CD4-positive, alpha-beta T cell (primary cell): ENCODE results near the gene ITPR3. TPM values are rescaled to one million over a fixed set of nuclear protein-coding genes. Genes with fewer than 3 reads are reported as not detected.

Experiments used
- ATAC-seq: fragments of 200-7000 bp; cut with Tn5 transposase; one replicate; pipeline ENCODE4 v1.10.0; 2022; ENCODE audit warnings: mild to moderate bottlenecking; ENCODE audit not compliant: poor library complexity
- CTCF ChIA-PET: fragments of 350-600 bp; sonication (Branson Sonifier 250); formaldehyde crosslinking; loops from one replicate; lab custom pipeline; 2021; ENCODE audit warnings: antibody characterized with exemption, inconsistent platforms; lab: Charles Lee
- POLR2A ChIA-PET: fragments of 350-600 bp; sonication (Branson Sonifier 250); formaldehyde crosslinking; loops from one replicate; lab custom pipeline; 2021; ENCODE audit warnings: antibody characterized with exemption, inconsistent platforms; lab: Charles Lee
- DNase-seq, 14 experiments: peaks; one replicate each; pipeline ENCODE4 v3.0.0-alpha.2; 2013 to 2020; ENCODE audit warnings: mixed read lengths in 2 of 14
- H3K27ac ChIP-seq, 2 donors: one replicate each; pipeline versions ENCODE4 v1.5.1 to v1.7.0; 2013; ENCODE audit warnings: low read length in 2 of 2, low read depth in 1 of 2, mild to moderate bottlenecking in 1 of 2
- H3K27me3 ChIP-seq, 2 experiments: 1 replicate in 1 of 2; 2 replicates in 1 of 2; pipeline versions ENCODE4 v1.6.1 to v1.7.0; 2013; ENCODE audit warnings: low read length in 2 of 2, control low read depth in 1 of 2, mild to moderate bottlenecking in 1 of 2, moderate library complexity in 1 of 2; ENCODE audit not compliant: insufficient read depth in 2 of 2, control insufficient read depth in 1 of 2
- H3K36me3 ChIP-seq: one replicate; pipeline ENCODE4 v1.6.1; 2013; ENCODE audit warnings: low read length, control low read depth; ENCODE audit not compliant: insufficient read depth
- H3K4me1 ChIP-seq: one replicate; pipeline ENCODE4 v1.6.1; 2013; ENCODE audit warnings: low read length, control low read depth; ENCODE audit not compliant: insufficient read depth
- H3K4me3 ChIP-seq: one replicate; pipeline ENCODE4 v1.5.1; 2013; ENCODE audit warnings: mild to moderate bottlenecking, low read length, moderate library complexity
- H3K9me3 ChIP-seq, 2 experiments: 1 replicate in 1 of 2; 2 replicates in 1 of 2; pipeline versions ENCODE4 v1.6.1 to v1.7.0; 2013; ENCODE audit warnings: low read length in 2 of 2, mild to moderate bottlenecking in 2 of 2, control low read depth in 1 of 2, moderate library complexity in 1 of 2; ENCODE audit not compliant: control insufficient read depth in 1 of 2, insufficient read depth in 1 of 2
- H3K27ac Mint-ChIP-seq: one replicate; pipeline ENCODE4 v1.8.0; 2020; ENCODE audit warnings: mixed read lengths
- H3K27me3 Mint-ChIP-seq: one replicate; pipeline ENCODE4 v1.8.0; 2021; ENCODE audit warnings: mixed read lengths
- H3K36me3 Mint-ChIP-seq: one replicate; pipeline ENCODE4 v1.8.0; 2021; ENCODE audit warnings: low read depth, mixed read lengths
- H3K4me1 Mint-ChIP-seq: one replicate; pipeline ENCODE4 v1.8.0; 2021; ENCODE audit warnings: low read depth, mixed read lengths
- H3K4me3 Mint-ChIP-seq: one replicate; pipeline ENCODE4 v1.8.0; 2020; ENCODE audit warnings: mild to moderate bottlenecking, mixed read lengths
- H3K9me3 Mint-ChIP-seq: one replicate; pipeline ENCODE4 v1.8.0; 2020; ENCODE audit warnings: mixed read lengths
- CTCF ChIP-seq: fragments of 200-600 bp; IDR thresholded peaks from one replicate; pipeline ENCODE4 v1.8.0; 2022; ENCODE audit warnings: antibody characterized with exemption, mild to moderate bottlenecking
- intact Hi-C, 2 experiments: fragments of 100-400 bp; cut with DNase I in 1 of 2; cut with micrococcal nuclease in 1 of 2; formaldehyde crosslinking; loops; one replicate each; pipeline versions ENCODE4 v1.15.1 to v1.9.0; 2023 to 2025; cut with DNase I, micrococcal nuclease
- total RNA-seq, 174 experiments: library from RNA in 2 of 174; stranded (reverse) in 2 of 174; gene quantifications; one replicate each; pipeline ENCODE4 v1.2.3 and lab custom pipeline; 2021 to 2026

The ITPR3 gene
- total RNA-seq, 2 experiments from 2014 or later: 44.5 to 45.5 TPM

DNA sequence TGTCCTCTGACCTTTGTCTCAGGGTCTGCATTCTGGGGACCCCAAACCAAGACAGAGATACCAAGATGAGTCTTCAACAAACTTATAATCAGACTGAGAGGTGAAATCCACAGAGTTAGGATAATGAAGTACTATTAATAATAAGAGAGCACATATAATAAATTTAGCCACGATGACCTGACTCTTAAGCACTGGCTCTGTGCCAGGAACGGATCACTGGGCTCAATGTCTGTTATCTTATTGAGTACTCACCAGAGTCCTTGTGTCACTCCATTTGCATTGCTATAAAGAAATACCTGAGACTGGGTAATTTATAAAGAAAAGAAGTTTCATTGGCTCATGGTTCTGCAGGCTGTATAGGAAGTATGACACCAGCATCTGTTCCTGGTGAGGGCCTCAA lies 18.9 kb upstream of the ITPR3 start:
- ChIA-PET CTCF (no interaction called here), POLR2A (no interaction called here)
- Mint-ChIP-seq H3K27ac (no peak overlapping the region), H3K27me3 (no peaks in the 10 kb centered on the region), H3K4me1 (no peaks in the 10 kb centered on the region), H3K4me3 (no peak overlapping the region), H3K9me3 (no peaks in the 10 kb centered on the region), H3K36me3 (no peaks in the 10 kb centered on the region)
- no peaks in the 10 kb centered on the region for H3K36me3 ChIP-seq
- H3K27ac ChIP-seq: no peak overlapping the region
- H3K9me3 ChIP-seq: peaks cover 0 to 8% of the 10 kb centered on the region in 2 experiments
- no peak for TF ChIP-seq CTCF
- no peaks in the 10 kb centered on the region for H3K27me3 ChIP-seq
- no peak overlapping the region for H3K4me3 ChIP-seq
- DNase-seq (no peak), ATAC-seq (no peak)
- intact Hi-C loops: no loop called here
- H3K4me1 ChIP-seq: peaks cover 18% of the 10 kb centered on the region

- no peaks in the 10 kb centered on the region for H3K36me3 ChIP-seq
- ATAC-seq (no peak), DNase-seq (no peak)
- ChIA-PET POLR2A (no interaction called here), CTCF (interaction anchor here (1.2 kb wide), 1 partner anchor 106 kb away, joined by 3 read pairs; the partner anchor contains the start of gene UQCC2)
- H3K4me1 Mint-ChIP-seq: no peaks in the 10 kb centered on the region
- peaks cover 4% of the 10 kb centered on the region for H3K4me1 ChIP-seq
- intact Hi-C loops: no loop called here
- peaks cover 0 to 11% of the 10 kb centered on the region in 2 experiments for H3K9me3 ChIP-seq
- no peaks in the 10 kb centered on the region for H3K9me3 Mint-ChIP-seq
- no peak overlapping the region for H3K27ac Mint-ChIP-seq
- H3K27ac ChIP-seq: no peak overlapping the region
- no peak overlapping the region for H3K4me3 ChIP-seq
- no peak overlapping the region for H3K4me3 Mint-ChIP-seq
- H3K36me3 Mint-ChIP-seq: no peaks in the 10 kb centered on the region
- no peaks in the 10 kb centered on the region for H3K27me3 Mint-ChIP-seq
- TF ChIP-seq CTCF: no peak
- H3K27me3 ChIP-seq: no peaks in the 10 kb centered on the region
Measured at GRCh38 chr6:33604941-33605854, 15.9 kb upstream of the ITPR3 start.

DNA sequence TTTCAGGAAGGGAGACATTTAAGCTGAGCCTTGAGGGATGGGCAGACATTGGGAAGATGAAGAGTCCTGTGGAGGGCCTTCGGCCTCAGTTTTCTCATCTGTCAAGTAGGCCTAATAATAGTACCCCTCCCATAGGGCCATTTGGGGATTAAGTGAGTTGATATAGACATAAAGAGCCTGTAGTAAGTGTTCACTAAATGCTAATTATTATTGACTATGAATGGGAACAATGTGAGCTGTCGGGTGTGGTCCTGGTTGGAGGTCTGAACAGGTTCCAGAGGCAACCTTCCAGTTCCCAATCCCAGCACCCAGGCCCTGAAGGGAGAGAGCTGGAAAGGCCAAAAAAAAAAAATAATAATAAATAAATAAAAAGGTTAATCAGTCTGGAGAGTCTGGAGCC lies 14.5 kb upstream of the ITPR3 start:
- POLR2A ChIA-PET: interaction anchor here (2.2 kb wide), 1 partner anchor 15 kb away, joined by 10 read pairs; the partner anchor contains the start of gene ITPR3
- Mint-ChIP-seq H3K4me1 (no peaks in the 10 kb centered on the region), H3K9me3 (no peaks in the 10 kb centered on the region), H3K27ac (no peak overlapping the region), H3K27me3 (no peaks in the 10 kb centered on the region), H3K36me3 (no peaks in the 10 kb centered on the region), H3K4me3 (no peak overlapping the region)
- TF ChIP-seq CTCF: no peak
- H3K27me3 ChIP-seq: no peaks in the 10 kb centered on the region
- CTCF ChIA-PET: interaction anchor here (1.1 kb wide), 1 partner anchor 42 kb away, joined by 3 read pairs; no protein-coding TSS in a partner anchor
- no peak overlapping the region for H3K4me3 ChIP-seq
- DNase-seq: no peak
- no peaks in the 10 kb centered on the region for H3K36me3 ChIP-seq
- ATAC-seq: no peak
- intact Hi-C loops: no loop called here
- H3K27ac ChIP-seq: no peak overlapping the region
- peaks cover 4% of the 10 kb centered on the region for H3K4me1 ChIP-seq
- peaks cover 0 to 15% of the 10 kb centered on the region in 2 experiments for H3K9me3 ChIP-seq
